HL-60 (cell line): Measurements from ENCODE around the gene DDX27.

Source experiments
- DNase-seq, 2 experiments: peaks; one replicate each; pipeline ENCODE4 v3.0.0-alpha.2; 2010 to 2020; ENCODE audit warnings: low read depth in 1 of 2, low spot score in 1 of 2
- H3K27ac ChIP-seq: fragments of 250-450 bp; sonication (Bioruptor Pico); replicated peaks from 2 replicates; pipeline ENCODE4 v1.5.1; 2020; ENCODE audit warnings: mild to moderate bottlenecking, moderate library complexity
- H3K27me3 ChIP-seq: fragments of 250-450 bp; sonication (Bioruptor Pico); 2 replicates; pipeline ENCODE4 v1.5.1; 2021; ENCODE audit warnings: mild to moderate bottlenecking, moderate library complexity; ENCODE audit not compliant: insufficient read depth, poor library complexity, severe bottlenecking
- H3K4me3 ChIP-seq: replicated peaks from 2 replicates; pipeline ENCODE4 v1.5.1; 2011; ENCODE audit warnings: mild to moderate bottlenecking, control low read depth, low read length; ENCODE audit not compliant: insufficient read depth
- CTCF ChIP-seq: IDR thresholded peaks from one replicate; pipeline ENCODE4 v1.5.1; 2011; ENCODE audit warnings: low read length, control low read depth, inconsistent platforms; ENCODE audit not compliant: insufficient read depth
- GABPA ChIP-seq: IDR thresholded peaks from 2 replicates; pipeline ENCODE4 v1.6.1; 2012; ENCODE audit warnings: low read depth
- POLR2AphosphoS5 ChIP-seq: IDR thresholded peaks from 2 replicates; pipeline ENCODE4 v1.6.1; 2012; ENCODE audit warnings: low read depth
- REST ChIP-seq: IDR thresholded peaks from 2 replicates; pipeline ENCODE4 v1.6.1; 2012; ENCODE audit warnings: low read depth; ENCODE audit not compliant: insufficient replicate concordance
- SPI1 ChIP-seq: IDR thresholded peaks from 2 replicates; pipeline ENCODE4 v1.6.1; 2012; ENCODE audit warnings: low read depth, mild to moderate bottlenecking, borderline replicate concordance

DDX27 gene

DNA sequence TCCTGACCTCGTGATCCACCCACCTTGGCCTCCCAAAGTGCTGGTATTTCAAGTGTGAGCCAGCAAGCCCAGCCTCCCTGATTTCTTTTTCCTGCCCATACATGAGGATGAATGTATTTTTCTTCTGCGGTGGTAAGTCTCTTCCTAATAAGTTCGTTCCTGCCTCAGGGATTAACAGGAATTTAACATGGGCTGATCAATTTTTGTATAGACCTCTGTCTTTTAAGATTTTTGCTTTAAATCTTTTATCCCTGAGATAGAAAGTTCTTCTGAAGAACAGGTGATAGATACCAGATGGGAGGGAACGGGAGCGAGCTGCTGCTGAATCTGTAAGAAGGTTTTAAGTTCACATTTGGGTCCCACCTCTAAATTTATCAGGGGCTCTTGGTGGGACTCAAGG lies 65.6 kb downstream of the DDX27 start:
- DNase-seq: no peak
- H3K27me3 ChIP-seq: no peaks in the 10 kb centered on the region
- TF ChIP-seq SPI1: no peak
- no peak for TF ChIP-seq REST
- no peak for TF ChIP-seq POLR2AphosphoS5
- no peak for TF ChIP-seq CTCF
- TF ChIP-seq GABPA: no peak
- no peak overlapping the region for H3K4me3 ChIP-seq
- H3K27ac ChIP-seq: no peak overlapping the region

DNA sequence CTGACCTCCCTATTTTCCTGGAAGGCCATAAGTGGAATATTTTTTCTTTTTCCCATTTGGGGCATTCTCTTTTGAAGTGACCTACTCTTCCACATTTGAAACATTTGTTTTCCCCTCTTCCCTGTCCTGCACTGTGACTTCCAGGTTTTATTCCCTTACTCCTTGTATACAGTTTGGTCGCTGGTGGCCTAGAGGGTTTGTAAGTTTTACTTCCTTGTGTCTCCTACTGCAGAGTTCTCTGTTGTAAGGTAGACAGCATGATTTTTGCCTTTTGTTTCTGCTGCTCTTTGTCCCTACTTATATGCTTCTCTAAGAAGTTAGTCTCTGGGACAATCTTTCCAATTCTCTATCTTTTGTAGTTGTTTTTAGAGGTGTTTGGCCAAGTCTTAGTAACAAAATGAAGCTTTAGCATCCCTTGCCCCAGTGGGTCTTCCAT lies 66.0 kb downstream of the DDX27 start:
- Histone ChIP-seq H3K4me3 (no peak overlapping the region), H3K27ac (no peak overlapping the region), H3K27me3 (no peaks in the 10 kb centered on the region)
- DNase-seq: no peak
- no peak for TF ChIP-seq SPI1
- no peak for TF ChIP-seq REST
- no peak for TF ChIP-seq CTCF
- TF ChIP-seq POLR2AphosphoS5: 0 out of 2 replicates have a peak, but pooled peaks have one; percentile 6
- TF ChIP-seq GABPA: no peak

DNA sequence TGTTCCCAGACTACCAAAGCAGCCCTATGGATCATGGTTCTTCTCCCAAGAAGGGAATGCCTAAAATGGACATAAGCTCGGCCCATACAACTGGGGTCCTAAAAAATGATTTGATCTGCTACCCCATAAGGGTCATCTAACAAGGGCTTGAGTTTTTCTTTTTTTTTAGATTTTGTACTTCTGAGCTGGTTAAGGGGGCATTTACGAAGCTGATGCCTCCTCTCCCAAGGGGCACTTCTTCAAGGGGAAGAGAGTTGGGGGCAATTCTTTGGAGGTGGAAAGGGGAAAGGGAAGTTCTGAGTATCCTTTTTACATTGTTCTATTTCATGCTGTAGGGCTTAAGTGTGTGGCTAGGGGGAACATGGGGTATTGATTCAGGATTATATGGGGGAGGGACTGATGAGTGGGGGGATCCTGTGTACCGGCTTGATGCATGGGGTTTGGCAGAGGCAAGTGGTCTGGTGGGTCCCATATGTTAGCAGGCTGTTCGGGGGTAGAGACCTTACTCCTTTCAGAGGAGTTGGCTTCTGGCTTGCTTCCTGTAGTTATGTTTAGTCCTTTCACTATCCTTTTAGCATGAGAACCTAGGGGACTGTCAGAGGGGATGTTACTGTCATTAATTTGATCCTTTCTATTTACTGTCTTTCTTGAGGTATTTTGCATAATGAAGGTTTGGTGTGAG lies 66.7 kb downstream of the DDX27 start:
- peak; percentile 37 for TF ChIP-seq POLR2AphosphoS5
- TF ChIP-seq SPI1: no peak
- no peak for DNase-seq

GRCh38 chr20:49286689-49287551 lies 67.7 kb downstream of the DDX27 start:
- TF ChIP-seq CTCF: no peak
- TF ChIP-seq REST: no peak
- TF ChIP-seq SPI1: no peak
- peak; percentile 74 for TF ChIP-seq POLR2AphosphoS5
- no peak for TF ChIP-seq GABPA
- Histone ChIP-seq H3K4me3 (no peak overlapping the region), H3K27ac (no peak overlapping the region; the same call in 1 of the 2 replicates), H3K27me3 (no peaks in the 10 kb centered on the region)
- peak in 1 of 2 experiments; percentile 47 for DNase-seq

More for the DNA sequence above, 66.7 kb downstream of the DDX27 start:
- no peaks in the 10 kb centered on the region for H3K27me3 ChIP-seq
- no peak overlapping the region for H3K4me3 ChIP-seq
- H3K27ac ChIP-seq: no peak overlapping the region
